MM.1S (cell line): ENCODE results near the gene ARHGAP8.

Source experiments
- DNase-seq: peaks from one replicate; pipeline ENCODE4 v3.0.0-alpha.2; 2015
- H2AFZ ChIP-seq: fragments of 300-600 bp; sonication (generic); 2 replicates; pipeline ENCODE4 v1.6.0; 2016; ENCODE audit warnings: antibody characterized with exemption, low read length
- H3F3A ChIP-seq: fragments of 300-600 bp; sonication (generic); 2 replicates; pipeline ENCODE4 v1.6.1; 2016; ENCODE audit warnings: mild to moderate bottlenecking, antibody characterized with exemption, low read length, moderate library complexity, mixed read lengths; ENCODE audit not compliant: insufficient read depth
- H3K27ac ChIP-seq: fragments of 300-600 bp; sonication (generic); 2 replicates; pipeline ENCODE4 v1.5.1; 2016; ENCODE audit warnings: mild to moderate bottlenecking, low read length
- H3K27me3 ChIP-seq: fragments of 300-600 bp; sonication (generic); replicated peaks from 2 replicates; pipeline ENCODE4 v1.6.0; 2016; ENCODE audit warnings: low read length; ENCODE audit not compliant: insufficient read depth
- H3K36me3 ChIP-seq: fragments of 300-600 bp; sonication (generic); replicated peaks from 2 replicates; pipeline ENCODE4 v1.6.1; 2016; ENCODE audit warnings: mild to moderate bottlenecking, low read length, mixed read lengths; ENCODE audit not compliant: insufficient read depth
- H3K4me1 ChIP-seq: fragments of 300-600 bp; sonication (generic); 2 replicates; pipeline ENCODE4 v1.6.1; 2016; ENCODE audit warnings: low read length, mixed read lengths
- H3K4me2 ChIP-seq: fragments of 300-600 bp; sonication (generic); 2 replicates; pipeline ENCODE4 v1.6.0; 2016; ENCODE audit warnings: low read depth, low read length
- H3K4me3 ChIP-seq: fragments of 300-600 bp; sonication (generic); 2 replicates; pipeline ENCODE4 v1.5.1; 2016; ENCODE audit warnings: low read length, mixed read lengths
- H3K79me2 ChIP-seq: fragments of 300-600 bp; sonication (generic); 2 replicates; pipeline ENCODE4 v1.6.1; 2016; ENCODE audit warnings: mixed run types, low read length, mixed read lengths
- H3K9ac ChIP-seq: fragments of 300-600 bp; sonication (generic); 2 replicates; pipeline ENCODE4 v1.6.1; 2016; ENCODE audit warnings: low read length, mixed read lengths
- H3K9me2 ChIP-seq: fragments of 300-600 bp; sonication (generic); replicated peaks from 2 replicates; pipeline ENCODE4 v1.6.1; 2016; ENCODE audit warnings: mild to moderate bottlenecking, low read length, mixed read lengths; ENCODE audit not compliant: insufficient read depth
- H3K9me3 ChIP-seq: fragments of 300-600 bp; sonication (generic); replicated peaks from 2 replicates; pipeline ENCODE4 v1.6.1; 2016; ENCODE audit warnings: mild to moderate bottlenecking, low read length, mixed read lengths; ENCODE audit not compliant: insufficient read depth
- H4K20me1 ChIP-seq: fragments of 300-600 bp; sonication (generic); 2 replicates; pipeline ENCODE4 v1.6.1; 2016; ENCODE audit warnings: mild to moderate bottlenecking, low read length, moderate library complexity, mixed read lengths; ENCODE audit not compliant: insufficient read depth
- CTCF ChIP-seq: fragments of 300-600 bp; sonication (generic); IDR thresholded peaks from 2 replicates; pipeline ENCODE4 v1.5.1; 2016; ENCODE audit warnings: antibody characterized with exemption, low read length, mixed read lengths
- EZH2 ChIP-seq: fragments of 300-600 bp; sonication (generic); optimal IDR thresholded peaks from 2 replicates; pipeline ENCODE3; 2017; ENCODE audit warnings: low read depth, mild to moderate bottlenecking, antibody characterized with exemption, low read length, mixed read lengths
- EZH2phosphoT487 ChIP-seq: fragments of 300-600 bp; sonication (generic); IDR thresholded peaks from 2 replicates; pipeline ENCODE4 v1.6.1; 2018; ENCODE audit warnings: antibody characterized with exemption, low read length

Gene ARHGAP8

GRCh38 chr22:44773082-44773481 lies 20.7 kb downstream of the ARHGAP8 start:
- Histone ChIP-seq H3K27ac (no peak overlapping the region), H3K4me1 (no peaks in the 10 kb centered on the region), H3K36me3 (no peaks in the 10 kb centered on the region), H3F3A (no peaks in the 10 kb centered on the region), H2AFZ (no peak overlapping the region), H4K20me1 (no peaks in the 10 kb centered on the region), H3K9me2 (no peaks in the 10 kb centered on the region), H3K27me3 (peaks cover 85% of the 10 kb centered on the region), H3K79me2 (no peaks in the 10 kb centered on the region), H3K9ac (no peak overlapping the region), H3K4me3 (no peak overlapping the region), H3K4me2 (no peak overlapping the region), H3K9me3 (no peaks in the 10 kb centered on the region)
- DNase-seq = no peak
- TF ChIP-seq EZH2 (no peak), EZH2phosphoT487 (no peak), CTCF (no peak)

GRCh38 chr22:44775862-44776261 lies 23.5 kb downstream of the ARHGAP8 start:
- Histone ChIP-seq H3F3A (no peaks in the 10 kb centered on the region), H3K9me2 (no peaks in the 10 kb centered on the region), H3K36me3 (no peaks in the 10 kb centered on the region), H3K79me2 (no peaks in the 10 kb centered on the region), H3K27me3 (peaks cover 79% of the 10 kb centered on the region), H4K20me1 (no peaks in the 10 kb centered on the region), H3K9me3 (no peaks in the 10 kb centered on the region), H3K27ac (no peak overlapping the region), H2AFZ (no peak overlapping the region), H3K4me1 (no peaks in the 10 kb centered on the region), H3K4me3 (no peak overlapping the region), H3K4me2 (no peak overlapping the region), H3K9ac (no peak overlapping the region)
- no peak for DNase-seq
- no peak for TF ChIP-seq EZH2
- TF ChIP-seq CTCF = no peak
- no peak for TF ChIP-seq EZH2phosphoT487

GRCh38 chr22:44776605-44777363 lies 24.4 kb downstream of the ARHGAP8 start:
- Histone ChIP-seq H3K79me2 (no peaks in the 10 kb centered on the region), H3K4me1 (no peaks in the 10 kb centered on the region), H3K9me3 (no peaks in the 10 kb centered on the region), H3K9me2 (no peaks in the 10 kb centered on the region), H3K9ac (no peak overlapping the region), H2AFZ (no peak overlapping the region), H3K36me3 (no peaks in the 10 kb centered on the region), H3K27ac (no peak overlapping the region), H3F3A (no peaks in the 10 kb centered on the region), H3K4me2 (no peak overlapping the region), H3K27me3 (peaks cover 78% of the 10 kb centered on the region), H3K4me3 (no peak overlapping the region), H4K20me1 (no peaks in the 10 kb centered on the region)
- DNase-seq = no peak
- no peak for TF ChIP-seq CTCF
- no peak for TF ChIP-seq EZH2phosphoT487
- no peak for TF ChIP-seq EZH2
